ENCODE data around the gene ANKRD55.

GRCh38 chr5:56147106-56147505 is 86.0 kb downstream of the ANKRD55 start:
- no peak for TF ChIP-seq SIN3A (IDR thresholded peaks at IDR 0.05; ENCODE audit: borderline replicate concordance in 2 of 2, control insufficient read depth in 1 of 2, low read depth in 2 of 2, low read length in 2 of 2)
- TF ChIP-seq EZH2 (IDR thresholded peaks at IDR 0.05; ENCODE audit: borderline replicate concordance, low read depth, low read length): no peak
- no peak for TF ChIP-seq SNAPC5 (CRISPR knock-in tag; IDR thresholded peaks at IDR 0.05)
- TF ChIP-seq JUND (IDR thresholded peaks at IDR 0.05; ENCODE audit: borderline replicate concordance, low read depth, low read length): no peak
- TF ChIP-seq JUND (tag; IDR thresholded peaks at IDR 0.05; ENCODE audit: borderline replicate concordance, low read depth, low read length): no peak
- no peak for TF ChIP-seq HNRNPUL1 (IDR thresholded peaks at IDR 0.05; ENCODE audit: low read length)
- TF ChIP-seq EHMT2 (IDR thresholded peaks at IDR 0.05): no peak
- TF ChIP-seq RCOR1 (IDR thresholded peaks at IDR 0.05; ENCODE audit: borderline replicate concordance in 1 of 2, low read depth in 2 of 2, low read length in 2 of 2): no peak
- no peak for TF ChIP-seq CTCF (IDR thresholded peaks at IDR 0.05 in 2 of 3, conservative IDR thresholded peaks at IDR 0.05 in 1 of 3; ENCODE audit: insufficient read depth in 2 of 3, low read depth in 1 of 3, low read length in 3 of 3)
- no peak for TF ChIP-seq CCAR2 (IDR thresholded peaks at IDR 0.05; ENCODE audit: low read depth, low read length)

Data from K562 (cell line).